IMR-90 (cell line): ENCODE results near the gene FBXL5.

Experiments
- CEBPB ChIP-seq: IDR thresholded peaks from 2 replicates; pipeline ENCODE4 v1.6.1; 2012; ENCODE audit warnings: low read depth, low read length, improper control_type of control experiment
- CHD1 ChIP-seq: IDR thresholded peaks from 2 replicates; pipeline ENCODE4 v1.6.1; 2012; ENCODE audit warnings: low read depth, low read length, improper control_type of control experiment
- CTCF ChIP-seq: conservative IDR thresholded peaks from 2 replicates; pipeline ENCODE4 v1.5.1; 2012; ENCODE audit warnings: mild to moderate bottlenecking, low read depth, low read length, improper control_type of control experiment
- ELK1 ChIP-seq: fragments of 150-350 bp; IDR thresholded peaks from 2 replicates; pipeline ENCODE4 v1.6.1; 2016; ENCODE audit warnings: low read depth, mild to moderate bottlenecking, low read length, moderate library complexity, borderline replicate concordance
- MAFK ChIP-seq: IDR thresholded peaks from 2 replicates; pipeline ENCODE4 v1.6.1; 2012; ENCODE audit warnings: low read depth, low read length, improper control_type of control experiment
- MAZ ChIP-seq: IDR thresholded peaks from 2 replicates; pipeline ENCODE4 v1.6.1; 2012; ENCODE audit warnings: low read depth, mild to moderate bottlenecking, low read length, improper control_type of control experiment, moderate library complexity, borderline replicate concordance
- MXI1 ChIP-seq: IDR thresholded peaks from 2 replicates; pipeline ENCODE4 v1.6.1; 2012; ENCODE audit warnings: low read depth, mild to moderate bottlenecking, low read length, moderate library complexity, borderline replicate concordance
- NFE2L2 ChIP-seq: fragments of 150-350 bp; IDR thresholded peaks from 2 replicates; pipeline ENCODE4 v1.6.1; 2016; ENCODE audit warnings: low read depth, mild to moderate bottlenecking, low read length
- POLR2A ChIP-seq: IDR thresholded peaks from 2 replicates; pipeline ENCODE4 v1.6.1; 2012; ENCODE audit warnings: mild to moderate bottlenecking, low read depth, low read length
- RAD21 ChIP-seq: IDR thresholded peaks from 2 replicates; pipeline ENCODE4 v1.6.1; 2012; ENCODE audit warnings: low read length, improper control_type of control experiment
- RCOR1 ChIP-seq: IDR thresholded peaks from 2 replicates; pipeline ENCODE4 v1.6.1; 2012; ENCODE audit warnings: mild to moderate bottlenecking, low read length, improper control_type of control experiment; ENCODE audit not compliant: insufficient replicate concordance
- RFX5 ChIP-seq: IDR thresholded peaks from 2 replicates; pipeline ENCODE4 v1.8.0; 2012; ENCODE audit warnings: low read depth, mild to moderate bottlenecking, low read length, moderate library complexity
- SMC3 ChIP-seq: fragments of 150-350 bp; IDR thresholded peaks from 2 replicates; pipeline ENCODE4 v1.6.1; 2016; ENCODE audit warnings: low read depth, mild to moderate bottlenecking, antibody characterized with exemption, low read length, moderate library complexity

GRCh38 chr4:15600176-15600575 is 55.0 kb downstream of the FBXL5 start:
- TF ChIP-seq CTCF (no peak), POLR2A (no peak), MAZ (no peak), MXI1 (no peak), MAFK (no peak), RAD21 (no peak), NFE2L2 (no peak), RCOR1 (no peak), CEBPB (no peak), CHD1 (no peak), SMC3 (no peak), ELK1 (no peak), RFX5 (no peak)
